SJSA1 (cell line): ENCODE results near the gene SLAMF7. TPM values are rescaled to one million over a fixed set of nuclear protein-coding genes. Genes with fewer than 3 reads are reported as not detected.

Experiments
- DNase-seq, 2 experiments: peaks; one replicate each; pipeline ENCODE4 v3.0.0-alpha.2; 2015 to 2020; ENCODE audit warnings: low spot score in 2 of 2, low read depth in 1 of 2
- H3K27ac ChIP-seq: fragments of 250-450 bp; sonication (Bioruptor Pico); 2 replicates; pipeline ENCODE4 v1.5.1; 2020; ENCODE audit warnings: mild to moderate bottlenecking, moderate library complexity
- H3K27me3 ChIP-seq: fragments of 250-450 bp; sonication (Bioruptor Pico); replicated peaks from 2 replicates; pipeline ENCODE4 v1.5.1; 2020; ENCODE audit warnings: mild to moderate bottlenecking, moderate library complexity
- H3K36me3 ChIP-seq: fragments of 250-450 bp; sonication (Bioruptor Pico); 2 replicates; pipeline ENCODE4 v1.5.1; 2020; ENCODE audit warnings: mild to moderate bottlenecking
- H3K4me1 ChIP-seq: fragments of 250-450 bp; sonication (Bioruptor Pico); replicated peaks from 2 replicates; pipeline ENCODE4 v1.6.1; 2021; ENCODE audit warnings: mild to moderate bottlenecking
- H3K4me3 ChIP-seq: fragments of 250-450 bp; sonication (Bioruptor Pico); 2 replicates; pipeline ENCODE4 v1.5.1; 2020; ENCODE audit warnings: mild to moderate bottlenecking
- H3K9me3 ChIP-seq: fragments of 250-450 bp; sonication (Bioruptor Pico); replicated peaks from 2 replicates; pipeline ENCODE4 v1.5.1; 2020; ENCODE audit warnings: mild to moderate bottlenecking
- total RNA-seq: library from RNA; depleted of rRNA; stranded (reverse); fragments of >200 nt; shearing (Covaris generic); gene quantifications from 2 replicates; pipeline ENCODE4 v1.2.3, GENCODE V29; 2014; rRNA removed

The SLAMF7 gene
- total RNA-seq, 1 experiment from 2014 or later: not detected

- Histone ChIP-seq H3K9me3 (no peaks in the 10 kb centered on the region), H3K4me3 (no peak overlapping the region), H3K27ac (no peak overlapping the region), H3K36me3 (no peaks in the 10 kb centered on the region), H3K4me1 (no peaks in the 10 kb centered on the region), H3K27me3 (no peaks in the 10 kb centered on the region)
- no peak for DNase-seq
Measured at GRCh38 chr1:160799641-160800040, 60.6 kb downstream of the SLAMF7 start.

GRCh38 chr1:160800142-160800541 lies 61.1 kb downstream of the SLAMF7 start:
- no peaks in the 10 kb centered on the region for H3K36me3 ChIP-seq
- no peaks in the 10 kb centered on the region for H3K9me3 ChIP-seq

GRCh38 chr1:160800645-160801408 lies 61.8 kb downstream of the SLAMF7 start:
- Histone ChIP-seq H3K36me3 (no peaks in the 10 kb centered on the region), H3K4me3 (no peak overlapping the region), H3K27ac (no peak overlapping the region), H3K9me3 (no peaks in the 10 kb centered on the region), H3K27me3 (no peaks in the 10 kb centered on the region), H3K4me1 (no peaks in the 10 kb centered on the region)
- no peak for DNase-seq

More at GRCh38 chr1:160800142-160800541, 61.1 kb downstream of the SLAMF7 start:
- no peak for DNase-seq
- H3K4me3 ChIP-seq: no peak overlapping the region
- no peaks in the 10 kb centered on the region for H3K27me3 ChIP-seq
- no peak overlapping the region for H3K27ac ChIP-seq
- no peaks in the 10 kb centered on the region for H3K4me1 ChIP-seq

- Histone ChIP-seq H3K27ac (no peak overlapping the region), H3K4me1 (no peaks in the 10 kb centered on the region), H3K36me3 (no peaks in the 10 kb centered on the region), H3K4me3 (no peak overlapping the region), H3K9me3 (no peaks in the 10 kb centered on the region), H3K27me3 (no peaks in the 10 kb centered on the region)
- DNase-seq: no peak
Measured at GRCh38 chr1:160801836-160802580, 63.0 kb downstream of the SLAMF7 start.

Other genes with a start within 250 kb of the SLAMF7 start
- gene SLAMF6, start 216.0 kb upstream of the SLAMF7 start, total RNA-seq: not detected in 2 replicates
- not detected in 2 replicates for gene CD84, start 159.8 kb upstream of the SLAMF7 start, total RNA-seq
- not detected in 2 replicates for gene SLAMF1, start 92.2 kb upstream of the SLAMF7 start, total RNA-seq
- gene CD48, start 27.4 kb upstream of the SLAMF7 start, total RNA-seq: not detected in 2 replicates
- not detected in 2 replicates for gene LY9, start 56.9 kb downstream of the SLAMF7 start, total RNA-seq
- not detected in 2 replicates for gene CD244, start 123.6 kb downstream of the SLAMF7 start, total RNA-seq
- not detected in 2 replicates for gene ITLN1, start 145.9 kb downstream of the SLAMF7 start, total RNA-seq
- not detected in 2 replicates for gene ITLN2, start 215.6 kb downstream of the SLAMF7 start, total RNA-seq